ENCODE measurements around the gene INIP.

DNA sequence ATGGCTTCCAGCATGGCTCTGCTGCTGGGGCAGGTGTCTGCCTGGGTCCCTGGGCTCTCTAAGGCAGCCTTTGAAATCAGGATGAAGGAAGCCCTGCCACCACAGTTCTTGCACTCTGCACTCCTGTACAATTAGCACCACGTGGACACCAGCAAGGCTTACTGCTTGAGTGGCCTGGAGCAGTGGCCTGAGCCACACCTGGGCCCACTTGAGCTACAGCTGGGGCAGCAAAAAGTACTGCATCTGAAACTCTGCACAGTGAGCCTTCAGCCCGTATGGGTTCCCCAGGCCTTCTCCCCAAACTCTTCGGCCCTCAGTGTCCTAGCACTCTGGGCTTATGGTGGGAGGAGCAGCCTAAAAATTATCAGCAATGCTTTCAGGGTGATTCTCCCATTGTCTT lies 8.0 kb upstream of the INIP start:
- TF ChIP-seq POLR2A (IDR thresholded peaks at IDR 0.05) (no peak), POLR2AphosphoS5 (IDR thresholded peaks at IDR 0.05) (no peak), EP300 (IDR thresholded peaks at IDR 0.05) (no peak)
- TF ChIP-seq, protein P1, sequence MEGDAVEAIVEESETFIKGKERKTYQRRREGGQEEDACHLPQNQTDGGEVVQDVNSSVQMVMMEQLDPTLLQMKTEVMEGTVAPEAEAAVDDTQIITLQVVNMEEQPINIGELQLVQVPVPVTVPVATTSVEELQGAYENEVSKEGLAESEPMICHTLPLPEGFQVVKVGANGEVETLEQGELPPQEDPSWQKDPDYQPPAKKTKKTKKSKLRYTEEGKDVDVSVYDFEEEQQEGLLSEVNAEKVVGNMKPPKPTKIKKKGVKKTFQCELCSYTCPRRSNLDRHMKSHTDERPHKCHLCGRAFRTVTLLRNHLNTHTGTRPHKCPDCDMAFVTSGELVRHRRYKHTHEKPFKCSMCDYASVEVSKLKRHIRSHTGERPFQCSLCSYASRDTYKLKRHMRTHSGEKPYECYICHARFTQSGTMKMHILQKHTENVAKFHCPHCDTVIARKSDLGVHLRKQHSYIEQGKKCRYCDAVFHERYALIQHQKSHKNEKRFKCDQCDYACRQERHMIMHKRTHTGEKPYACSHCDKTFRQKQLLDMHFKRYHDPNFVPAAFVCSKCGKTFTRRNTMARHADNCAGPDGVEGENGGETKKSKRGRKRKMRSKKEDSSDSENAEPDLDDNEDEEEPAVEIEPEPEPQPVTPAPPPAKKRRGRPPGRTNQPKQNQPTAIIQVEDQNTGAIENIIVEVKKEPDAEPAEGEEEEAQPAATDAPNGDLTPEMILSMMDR (IDR thresholded peaks at IDR 0.05), result no peak

All from gastroesophageal sphincter (tissue), 3 donors.